ENCODE results near the gene TNIP1. TPM values are rescaled to one million over a fixed set of nuclear protein-coding genes. Genes with fewer than 3 reads are reported as not detected.

Gene TNIP1
- polyA plus RNA-seq, 1 experiment = 42.6 TPM

DNA sequence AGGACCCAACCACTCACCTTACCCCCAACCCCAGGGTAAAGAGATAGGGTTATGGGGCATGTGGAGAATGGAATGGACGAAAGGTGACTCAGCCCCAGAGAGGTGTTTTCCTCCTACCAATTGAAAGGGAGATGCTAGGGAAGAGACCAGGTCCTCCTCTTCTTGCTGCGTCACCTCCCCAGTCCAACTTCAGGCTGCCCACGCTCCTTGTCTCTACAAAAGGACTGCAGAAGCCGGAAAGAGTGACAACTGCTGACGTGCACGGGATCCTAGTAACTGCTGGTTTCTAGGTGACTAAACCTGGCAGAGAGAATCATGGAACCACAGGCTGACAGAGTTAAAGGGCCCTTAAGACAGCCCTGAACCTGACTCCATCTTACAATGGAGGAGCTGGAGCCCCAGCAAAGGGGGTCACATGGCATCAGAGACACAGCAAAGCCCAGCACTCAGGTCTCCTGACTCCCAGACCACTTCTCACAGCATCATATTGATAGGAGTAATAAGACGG, 58.3 kb downstream of the TNIP1 start:
- ChIA-PET POLR2A (no interaction called here), CTCF (interaction anchor here (2.1 kb wide), 1 partner anchor 26 kb away, joined by 8 read pairs; no protein-coding TSS in a partner anchor)
- Histone ChIP-seq H3K27me3 (ENCODE audit: control insufficient read depth, insufficient read depth, low read length) (peaks cover 10% of the 10 kb centered on the region), H3K27ac (ENCODE audit: low read depth, low read length) (no peak overlapping the region), H3K9me3 (ENCODE audit: control insufficient read depth, insufficient read depth, low read length) (peaks cover 6% of the 10 kb centered on the region; the same call in 1 of the 2 replicates), H3K4me3 (ENCODE audit: low read depth, low read length) (no peak overlapping the region)
- TF ChIP-seq, protein P1, sequence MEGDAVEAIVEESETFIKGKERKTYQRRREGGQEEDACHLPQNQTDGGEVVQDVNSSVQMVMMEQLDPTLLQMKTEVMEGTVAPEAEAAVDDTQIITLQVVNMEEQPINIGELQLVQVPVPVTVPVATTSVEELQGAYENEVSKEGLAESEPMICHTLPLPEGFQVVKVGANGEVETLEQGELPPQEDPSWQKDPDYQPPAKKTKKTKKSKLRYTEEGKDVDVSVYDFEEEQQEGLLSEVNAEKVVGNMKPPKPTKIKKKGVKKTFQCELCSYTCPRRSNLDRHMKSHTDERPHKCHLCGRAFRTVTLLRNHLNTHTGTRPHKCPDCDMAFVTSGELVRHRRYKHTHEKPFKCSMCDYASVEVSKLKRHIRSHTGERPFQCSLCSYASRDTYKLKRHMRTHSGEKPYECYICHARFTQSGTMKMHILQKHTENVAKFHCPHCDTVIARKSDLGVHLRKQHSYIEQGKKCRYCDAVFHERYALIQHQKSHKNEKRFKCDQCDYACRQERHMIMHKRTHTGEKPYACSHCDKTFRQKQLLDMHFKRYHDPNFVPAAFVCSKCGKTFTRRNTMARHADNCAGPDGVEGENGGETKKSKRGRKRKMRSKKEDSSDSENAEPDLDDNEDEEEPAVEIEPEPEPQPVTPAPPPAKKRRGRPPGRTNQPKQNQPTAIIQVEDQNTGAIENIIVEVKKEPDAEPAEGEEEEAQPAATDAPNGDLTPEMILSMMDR (IDR thresholded peaks at IDR 0.05; ENCODE audit: low read depth, low read length) = no peak
- no peak for DNase-seq (ENCODE audit: low read depth, low spot score)

DNA sequence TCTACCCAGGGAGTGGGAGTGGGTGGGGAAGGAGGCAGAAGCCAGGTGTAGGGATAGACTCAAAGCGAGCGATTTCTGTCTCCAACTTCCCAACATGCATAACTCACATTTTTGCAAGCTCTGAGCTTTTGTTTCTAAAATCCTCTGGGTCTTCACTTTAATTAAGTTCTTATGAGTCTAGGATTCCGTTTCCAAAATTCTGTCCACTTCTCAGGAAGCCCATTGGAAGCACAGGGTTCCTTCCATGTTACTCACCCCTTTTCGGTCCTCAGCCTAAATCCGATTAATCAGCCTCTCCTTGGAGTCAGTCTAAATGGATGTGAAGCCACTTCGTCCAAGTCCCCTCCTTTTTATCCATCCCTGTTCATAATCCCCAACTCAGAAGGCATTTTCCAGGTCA, 59.1 kb downstream of the TNIP1 start:
- CTCF ChIA-PET = interaction anchor here (0.8 to 2.1 kb wide), 3 partner anchors 20 to 30 kb away, joined by 4 to 8 read pairs (median 4); no protein-coding TSS in a partner anchor
- TF ChIP-seq, protein P1 (IDR thresholded peaks at IDR 0.05; ENCODE audit: low read depth, low read length) = no peak
- H3K27me3 ChIP-seq (ENCODE audit: control insufficient read depth, insufficient read depth, low read length) = peaks cover 10% of the 10 kb centered on the region
- DNase-seq (ENCODE audit: low read depth, low spot score) = no peak
- POLR2A ChIA-PET = no interaction called here
- no peak overlapping the region for H3K27ac ChIP-seq (ENCODE audit: low read depth, low read length)
- H3K9me3 ChIP-seq (ENCODE audit: control insufficient read depth, insufficient read depth, low read length) = peaks cover 6% of the 10 kb centered on the region; the same call in 1 of the 2 replicates
- no peak overlapping the region for H3K4me3 ChIP-seq (ENCODE audit: low read depth, low read length)

DNA sequence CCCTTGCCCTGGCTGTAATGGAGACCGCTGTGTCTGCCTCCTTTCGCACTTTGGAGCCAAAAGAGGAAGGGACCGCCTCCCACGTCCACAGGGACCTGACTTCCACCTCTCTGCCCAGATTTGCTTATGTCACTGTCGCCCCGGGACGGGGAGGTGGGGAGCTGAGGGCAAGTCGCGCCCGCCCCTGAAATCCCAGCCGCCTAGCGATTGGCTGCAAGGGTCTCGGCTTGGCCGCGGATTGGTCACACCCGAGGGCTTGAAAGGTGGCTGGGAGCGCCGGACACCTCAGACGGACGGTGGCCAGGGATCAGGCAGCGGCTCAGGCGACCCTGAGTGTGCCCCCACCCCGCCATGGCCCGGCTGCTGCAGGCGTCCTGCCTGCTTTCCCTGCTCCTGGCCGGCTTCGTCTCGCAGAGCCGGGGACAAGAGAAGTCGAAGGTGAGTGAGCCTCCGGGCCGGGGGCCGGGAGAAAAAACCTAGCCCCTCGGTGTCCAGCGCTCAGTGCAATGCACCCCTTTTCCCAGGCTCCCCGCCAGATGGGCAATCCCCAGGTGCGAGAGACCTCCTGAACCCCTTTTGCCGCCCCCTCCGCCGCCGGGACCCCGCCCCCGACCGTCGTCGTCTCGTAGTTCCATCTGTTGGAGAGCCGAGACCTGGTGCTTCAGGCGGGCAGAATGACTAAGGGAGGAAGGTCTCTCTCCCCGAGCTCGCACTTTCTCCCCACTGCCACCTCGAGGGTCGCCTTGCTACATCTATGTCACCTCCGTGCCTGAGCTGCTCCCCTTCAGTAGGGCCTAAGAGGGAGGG, 60.3 kb downstream of the TNIP1 start, which contains the start of gene GPX3:
GPX3 (plus strand) TSS at position 288 of the 807 bp plus-strand sequence; CDS start at position 352, 64 bp downstream.
- TF ChIP-seq, protein P1 (IDR thresholded peaks at IDR 0.05; ENCODE audit: low read depth, low read length) = no peak
- H3K9me3 ChIP-seq (ENCODE audit: control insufficient read depth, insufficient read depth, low read length) = peaks cover 6% of the 10 kb centered on the region; the same call in 1 of the 2 replicates
- no peak within 1 kb of the TSS for H3K27ac ChIP-seq (ENCODE audit: low read depth, low read length)
- ChIA-PET POLR2A (no interaction called here), CTCF (interaction anchor here (1.0 to 2.1 kb wide), 6 partner anchors 15 to 105 kb away, joined by 3 to 8 read pairs (median 3); no protein-coding TSS in a partner anchor)
- peak within 1 kb of the TSS; percentile 63 for H3K4me3 ChIP-seq (ENCODE audit: low read depth, low read length)
- no peak for DNase-seq (ENCODE audit: low read depth, low spot score)
- H3K27me3 ChIP-seq (ENCODE audit: control insufficient read depth, insufficient read depth, low read length) = peaks cover 12% of the 10 kb centered on the region

DNA sequence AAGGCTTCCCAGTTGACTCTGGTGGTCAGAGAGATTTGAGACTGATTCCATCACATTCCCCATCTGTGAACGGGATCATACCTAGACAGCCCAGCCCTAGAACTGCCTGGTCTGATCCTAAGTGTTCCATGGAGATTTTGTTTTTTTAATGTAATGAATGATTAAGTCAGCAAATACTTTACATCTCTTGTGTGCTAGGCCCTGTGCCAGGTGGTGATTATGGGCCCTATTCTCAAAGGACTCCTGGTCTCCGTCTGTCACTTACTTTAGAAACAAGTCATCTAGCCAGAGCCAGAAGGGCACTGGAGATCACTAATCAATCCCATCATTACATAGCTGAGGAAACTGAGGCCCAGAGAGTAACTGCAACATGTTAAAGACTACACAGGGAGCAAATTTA, 61.5 kb downstream of the TNIP1 start:
- CTCF ChIA-PET = interaction anchor here (1.1 kb wide), 1 partner anchor 17 kb away, joined by 3 read pairs; no protein-coding TSS in a partner anchor
- POLR2A ChIA-PET = no interaction called here
- Histone ChIP-seq H3K27me3 (ENCODE audit: control insufficient read depth, insufficient read depth, low read length) (peaks cover 12% of the 10 kb centered on the region), H3K9me3 (ENCODE audit: control insufficient read depth, insufficient read depth, low read length) (peaks cover 6% of the 10 kb centered on the region; the same call in 1 of the 2 replicates), H3K27ac (ENCODE audit: low read depth, low read length) (no peak overlapping the region), H3K4me3 (ENCODE audit: low read depth, low read length) (no peak overlapping the region)
- no peak for DNase-seq (ENCODE audit: low read depth, low spot score)
- TF ChIP-seq, protein P1 (IDR thresholded peaks at IDR 0.05; ENCODE audit: low read depth, low read length) = no peak

DNA sequence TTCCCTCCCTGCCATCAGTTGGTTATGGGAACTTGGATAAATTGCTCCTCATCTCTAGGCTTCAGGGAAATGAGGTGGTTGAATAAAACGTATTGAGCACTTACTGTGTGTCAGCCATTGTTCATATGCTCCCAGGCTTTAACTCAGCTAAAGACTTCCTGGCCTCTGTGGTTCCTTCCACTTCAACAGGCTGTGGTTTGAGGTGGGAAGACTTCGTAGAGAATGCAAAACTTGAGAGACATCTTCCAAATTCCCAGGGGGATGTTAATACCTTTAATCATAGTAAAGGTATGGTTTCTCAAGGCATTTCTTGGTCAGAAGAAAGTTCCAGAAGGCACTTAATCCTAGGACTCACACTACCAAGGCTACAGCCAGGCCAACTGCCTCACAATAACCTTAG, 62.0 kb downstream of the TNIP1 start:
- peaks cover 6% of the 10 kb centered on the region; the same call in 1 of the 2 replicates for H3K9me3 ChIP-seq (ENCODE audit: control insufficient read depth, insufficient read depth, low read length)
- H3K27me3 ChIP-seq (ENCODE audit: control insufficient read depth, insufficient read depth, low read length) = peaks cover 12% of the 10 kb centered on the region
- no peak for DNase-seq (ENCODE audit: low read depth, low spot score)
- CTCF ChIA-PET = interaction anchor here (1.1 kb wide), 1 partner anchor 17 kb away, joined by 3 read pairs; no protein-coding TSS in a partner anchor
- TF ChIP-seq, protein P1 (IDR thresholded peaks at IDR 0.05; ENCODE audit: low read depth, low read length) = no peak
- POLR2A ChIA-PET = no interaction called here
- no peak overlapping the region for H3K27ac ChIP-seq (ENCODE audit: low read depth, low read length)
- no peak overlapping the region for H3K4me3 ChIP-seq (ENCODE audit: low read depth, low read length)

All from AG04450 (cell line).